Activated effector memory CD4-positive, alpha-beta T cell treated with anti-CD3 and anti-CD28 coated beads, Interleukin-2, amount 50 U/mL, for 16 hours (primary cell): ENCODE data around the gene YARS1.
"Not testable (repeated sequence)": the region's sequence is repeated elsewhere in the genome, so short reads cannot be mapped to it uniquely, and the experiment has no call there.

ENCODE experiments used
- DNase-seq: peaks from one replicate; pipeline ENCODE4 v3.0.0-alpha.2; 2020

Gene YARS1

GRCh38 chr1:32816676-32817158, 441 bp downstream of the YARS1 start:
- no peak for DNase-seq

DNA sequence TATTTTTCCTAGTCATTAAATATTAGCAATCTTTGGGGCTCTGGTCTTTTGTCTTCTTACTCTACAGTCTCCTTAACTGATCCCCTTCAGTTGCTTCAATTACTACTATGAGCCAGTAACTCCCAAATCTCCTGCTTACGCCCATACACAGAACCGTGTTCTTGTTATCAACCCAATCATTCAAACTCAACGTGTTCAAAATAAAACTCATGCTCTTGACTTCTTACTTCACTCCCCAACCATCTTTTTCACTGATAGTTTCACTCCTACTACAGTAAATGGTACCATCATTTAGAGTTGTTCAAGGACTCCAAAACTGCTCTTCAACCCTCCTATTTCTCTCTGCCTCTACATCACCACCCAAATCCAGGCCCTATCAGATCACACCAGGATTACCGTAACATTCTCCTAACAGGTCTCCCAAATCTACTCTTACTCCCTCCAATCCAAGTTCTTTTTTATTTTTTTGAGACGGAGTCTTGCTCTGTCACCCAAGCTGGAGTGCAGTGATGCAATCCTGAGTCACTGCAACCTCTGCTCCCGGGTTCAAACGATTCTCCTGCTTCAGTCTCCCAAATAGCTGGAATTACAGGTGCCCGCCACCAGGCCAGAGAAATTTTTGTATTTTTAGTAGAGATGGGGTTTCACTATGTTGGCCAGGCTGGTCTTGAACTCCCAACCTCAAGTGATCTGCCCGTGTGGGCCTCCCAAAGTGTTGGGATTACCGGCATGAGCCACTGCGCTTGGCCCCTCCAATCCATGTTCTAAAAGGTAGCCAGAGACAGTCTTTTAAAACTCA, 3.0 kb downstream of the YARS1 start:
- no peak for DNase-seq

- no peak for DNase-seq
Measured at GRCh38 chr1:32811917-32812316, 5.2 kb downstream of the YARS1 start.

GRCh38 chr1:32811265-32811664, 5.9 kb downstream of the YARS1 start:
- no peak for DNase-seq

- no peak for DNase-seq
Measured at GRCh38 chr1:32810358-32810757, 6.8 kb downstream of the YARS1 start.

DNA sequence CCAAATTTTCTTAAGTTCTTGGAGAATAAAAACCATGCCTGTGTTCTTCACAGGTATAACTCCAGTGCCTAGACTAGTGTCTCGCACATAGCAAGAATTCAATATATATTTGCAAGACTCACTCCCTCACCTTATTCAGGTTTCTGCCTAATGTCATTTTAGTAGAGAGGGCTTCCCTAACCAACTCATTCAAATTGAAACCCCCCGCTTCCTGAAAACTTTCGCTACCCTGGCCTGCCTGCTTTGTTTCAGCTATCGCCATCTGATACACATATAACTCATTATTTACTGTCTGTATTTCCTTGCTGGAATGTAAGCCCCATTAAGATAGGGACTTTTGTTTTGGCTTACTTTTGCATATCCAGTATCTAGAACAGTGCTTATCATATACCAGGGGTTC, 8.6 kb downstream of the YARS1 start:
- no peak for DNase-seq

GRCh38 chr1:32806910-32807523, 10.1 kb downstream of the YARS1 start:
- no peak for DNase-seq

- no peak for DNase-seq
Measured at GRCh38 chr1:32806290-32806689, 10.9 kb downstream of the YARS1 start.

DNA sequence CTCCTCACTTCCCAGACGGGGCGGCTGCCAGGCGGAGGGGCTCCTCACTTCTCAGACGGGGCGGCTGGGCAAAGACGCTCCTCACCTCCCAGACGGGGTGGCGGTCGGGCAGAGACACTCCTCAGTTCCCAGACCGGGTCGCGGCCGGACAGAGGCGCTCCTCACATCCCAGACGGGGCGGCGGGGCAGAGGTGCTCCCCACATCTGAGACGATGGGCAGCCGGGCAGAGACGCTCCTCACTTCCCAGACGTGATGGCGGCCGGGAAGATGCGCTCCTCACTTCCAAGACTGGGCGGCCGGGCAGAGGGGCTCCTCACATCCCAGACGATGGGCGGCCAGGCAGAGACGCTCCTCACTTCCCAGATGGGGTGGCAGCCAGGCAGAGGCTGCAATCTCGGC, 12.7 kb downstream of the YARS1 start:
- not testable (repeated sequence) for DNase-seq

DNA sequence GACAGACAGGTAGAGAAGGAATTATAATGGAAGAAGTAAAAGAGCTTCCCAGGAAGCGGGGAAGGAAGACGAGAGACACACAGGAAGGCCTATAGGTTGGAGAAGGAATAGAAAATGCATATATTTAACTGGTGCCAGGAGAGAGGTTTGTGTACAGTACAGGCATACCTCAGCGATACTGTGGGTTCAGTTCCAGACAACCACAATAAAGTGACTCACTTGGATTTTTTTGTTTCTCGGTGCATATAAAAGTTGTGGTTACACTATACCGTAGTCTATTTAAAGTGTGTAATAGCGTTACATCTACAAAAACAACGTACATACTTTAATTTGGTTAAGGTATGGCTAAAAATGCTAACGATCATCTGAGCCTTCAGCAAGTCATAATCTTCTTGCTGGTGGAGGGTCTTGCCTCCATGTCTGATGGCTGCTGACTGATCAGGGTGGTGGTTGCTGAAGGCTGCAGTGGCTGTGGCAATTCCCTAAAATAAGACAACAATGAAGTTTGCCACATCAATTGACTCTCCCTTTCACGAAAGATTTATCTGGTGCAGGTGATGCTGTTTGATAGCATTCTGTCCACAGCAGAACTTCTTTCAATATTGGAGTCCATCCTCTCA, 16.0 kb downstream of the YARS1 start:
- peak; percentile 72 for DNase-seq

- no peak for DNase-seq
Measured at GRCh38 chr1:32798679-32799416, 18.3 kb downstream of the YARS1 start.

DNA sequence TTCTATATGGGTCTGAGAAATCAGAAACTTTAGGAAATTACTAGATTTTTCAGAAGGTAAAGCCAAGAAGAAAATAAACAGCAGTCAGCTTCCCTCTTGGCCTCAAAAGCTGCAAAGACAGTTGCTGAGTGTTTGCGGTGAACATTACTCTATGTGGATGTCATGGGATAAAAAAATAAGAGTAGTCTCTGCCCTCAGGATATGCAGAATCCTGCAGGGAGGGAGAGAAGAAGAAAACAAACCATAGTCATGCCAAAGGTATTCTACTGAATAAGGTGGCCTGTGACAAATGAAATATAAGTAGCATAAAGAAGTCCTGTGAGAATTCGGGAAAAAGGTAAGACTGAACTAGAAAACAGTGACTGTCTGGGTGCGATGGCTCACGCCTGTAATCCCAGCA, 19.0 kb downstream of the YARS1 start:
- DNase-seq = no peak

- DNase-seq = no peak
Measured at GRCh38 chr1:32797456-32797855, 19.7 kb downstream of the YARS1 start.

DNA sequence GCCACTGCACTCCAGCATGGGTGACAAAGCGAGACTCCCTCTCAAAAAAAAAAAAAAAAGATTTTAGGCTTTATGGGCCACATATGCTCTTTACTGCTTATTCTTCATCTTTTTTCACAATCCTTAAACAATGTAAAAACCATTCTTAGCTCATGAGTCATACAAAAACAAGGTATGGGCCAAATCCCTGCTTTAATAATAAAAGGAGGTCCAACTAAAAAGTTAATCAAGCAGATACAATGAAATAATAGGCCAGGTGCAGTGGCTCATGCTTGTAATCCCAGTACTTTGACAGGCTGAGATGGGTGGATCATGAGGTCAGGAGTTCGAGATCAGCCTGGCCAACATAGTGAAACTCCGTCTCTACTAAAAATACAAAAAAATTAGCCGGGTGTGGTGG, 21.4 kb downstream of the YARS1 start:
- not testable (repeated sequence) for DNase-seq

- no peak for DNase-seq
Measured at GRCh38 chr1:32791881-32792280, 25.3 kb downstream of the YARS1 start.

DNA sequence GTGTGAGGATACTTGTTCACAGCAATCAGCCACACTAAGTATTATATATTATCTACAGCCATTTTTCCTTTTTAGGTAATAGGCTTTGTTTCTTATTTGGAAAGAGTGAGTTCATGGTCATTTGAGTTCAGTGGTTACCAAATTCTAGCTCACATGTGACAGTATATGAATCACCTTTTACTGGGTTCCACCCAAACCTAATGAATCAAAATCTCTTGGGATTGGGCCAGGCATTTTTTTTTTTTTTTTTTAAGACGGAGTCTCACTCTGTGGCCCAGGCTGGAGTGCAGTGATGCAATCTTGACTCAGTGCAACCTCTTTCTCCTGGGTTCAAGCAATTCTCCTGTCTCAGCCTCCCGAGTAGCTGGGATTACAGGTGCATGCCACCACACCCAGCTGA, 27.8 kb downstream of the YARS1 start:
- DNase-seq = not testable (repeated sequence)

DNA sequence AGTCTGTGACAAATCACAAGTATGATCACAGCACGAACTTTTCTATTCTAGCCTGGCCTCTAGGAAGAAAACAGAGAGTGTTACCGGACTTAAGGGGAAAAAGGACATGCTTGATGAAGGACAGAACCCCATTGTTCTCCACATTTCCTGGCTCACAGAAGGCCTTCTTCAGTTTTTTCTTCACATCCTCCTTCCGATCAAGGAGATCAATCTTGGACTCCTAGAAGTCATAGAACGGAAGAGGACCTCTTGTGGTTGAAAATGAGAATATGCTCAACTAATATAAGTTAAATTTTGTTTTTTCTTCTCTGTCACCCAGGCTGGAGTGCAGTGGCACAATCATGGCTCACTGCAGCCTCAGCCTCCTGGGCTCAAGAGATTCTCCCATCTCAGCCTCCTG, 30.3 kb downstream of the YARS1 start:
- no peak for DNase-seq

DNA sequence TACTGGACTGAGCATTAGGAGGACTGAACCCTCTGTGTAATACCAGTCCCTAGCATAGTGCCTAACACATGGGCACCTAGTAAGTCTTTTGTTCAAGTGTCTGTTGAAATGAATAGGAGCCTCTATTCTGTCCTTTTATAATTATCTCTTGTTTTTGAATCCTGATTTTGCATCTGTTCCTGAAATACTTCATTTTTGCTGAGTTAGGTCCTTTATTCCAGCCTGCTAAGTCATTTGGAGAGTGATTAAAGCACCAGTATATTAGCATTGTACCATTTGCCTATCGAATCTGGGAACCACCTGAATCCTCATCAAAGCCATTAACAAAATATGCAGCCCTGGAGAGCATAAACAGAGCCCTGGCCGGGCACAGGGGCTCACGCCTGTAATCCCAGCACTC, 32.3 kb downstream of the YARS1 start:
- DNase-seq = no peak

- no peak for DNase-seq
Measured at GRCh38 chr1:32783851-32784250, 33.3 kb downstream of the YARS1 start.

DNA sequence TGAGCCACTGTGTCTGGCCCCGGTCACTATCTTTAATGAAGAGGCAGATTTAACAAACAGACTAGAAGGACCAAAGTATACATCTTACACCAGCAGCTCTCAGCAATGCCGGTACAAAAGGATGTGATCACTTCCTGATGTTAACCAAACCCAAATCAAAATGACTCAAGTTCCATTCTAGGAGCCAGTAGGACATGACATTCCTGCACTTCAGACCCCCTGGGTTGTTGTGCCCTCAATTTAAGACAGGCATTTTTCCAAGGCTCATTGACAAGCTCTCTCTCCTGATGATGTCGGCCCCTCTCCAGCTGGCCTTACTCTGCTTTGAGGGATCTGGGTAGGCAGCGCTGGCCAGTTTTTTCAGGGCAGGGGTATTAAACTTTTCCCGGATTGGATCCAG, 35.1 kb downstream of the YARS1 start:
- DNase-seq = no peak

- DNase-seq = no peak
Measured at GRCh38 chr1:32780628-32781234, 36.4 kb downstream of the YARS1 start.

DNA sequence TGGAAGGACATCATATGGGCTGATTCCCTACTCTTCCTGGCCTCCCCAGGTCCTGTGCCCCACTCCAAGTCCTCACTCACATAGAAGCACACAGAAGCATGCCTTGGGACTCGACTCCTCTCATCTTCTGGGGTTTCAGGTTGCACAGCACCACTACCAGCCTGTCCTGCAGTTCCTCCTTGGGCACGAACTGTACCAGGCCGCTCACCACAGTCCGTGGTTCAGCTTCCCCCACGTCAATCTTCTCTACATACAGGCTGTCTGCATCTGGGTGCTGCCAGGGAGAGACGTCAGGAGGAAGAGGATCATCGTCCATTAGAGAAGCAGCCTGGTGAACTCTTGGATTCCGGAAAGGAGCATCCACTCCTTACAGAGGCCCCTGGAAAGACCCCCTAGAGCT, 37.2 kb downstream of the YARS1 start:
- no peak for DNase-seq

DNA sequence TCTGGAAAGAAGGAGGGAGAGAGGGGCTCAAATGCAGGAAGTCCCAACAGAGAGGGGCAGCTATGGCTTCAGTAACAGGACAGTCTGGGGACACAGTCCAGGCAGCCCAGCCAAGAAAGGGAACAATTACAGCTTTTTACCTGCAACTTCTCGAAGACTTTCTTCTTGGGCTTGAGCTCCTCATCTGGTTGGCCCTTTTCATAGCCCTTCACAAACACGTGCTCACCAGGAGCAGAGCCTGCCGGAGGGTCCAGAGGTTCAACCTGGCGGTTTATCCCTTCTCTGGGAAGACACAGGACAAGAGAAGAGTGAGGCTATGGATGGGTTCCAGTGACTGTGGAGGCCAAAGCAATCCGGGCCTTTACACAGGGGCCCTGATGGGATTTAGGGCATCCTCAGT, 37.9 kb downstream of the YARS1 start:
- DNase-seq = no peak
